Cardiac fibroblast (primary cell): Measurements from ENCODE around the gene TMEM182.
A peak's percentile ranks its signal among the peaks of the same experiment; 100 is the strongest.

Experiments
- DNase-seq, 2 donors: peaks; one replicate each; pipeline versions ENCODE4 v3.0.0 to v3.0.0-alpha.2; 2010; ENCODE audit warnings: low read depth in 2 of 2
- H3K4me3 ChIP-seq, 2 donors: replicated peaks in 1 of 2; 1 replicate in 1 of 2; 2 replicates in 1 of 2; pipeline ENCODE4 v1.5.1; 2011; ENCODE audit warnings: low read depth in 2 of 2, low read length in 2 of 2, mild to moderate bottlenecking in 2 of 2, moderate library complexity in 1 of 2
- CTCF ChIP-seq: IDR thresholded peaks from one replicate; pipeline ENCODE4 v1.5.1; 2011; ENCODE audit warnings: low read depth, mild to moderate bottlenecking, low read length, inconsistent platforms

Gene TMEM182, protein sequence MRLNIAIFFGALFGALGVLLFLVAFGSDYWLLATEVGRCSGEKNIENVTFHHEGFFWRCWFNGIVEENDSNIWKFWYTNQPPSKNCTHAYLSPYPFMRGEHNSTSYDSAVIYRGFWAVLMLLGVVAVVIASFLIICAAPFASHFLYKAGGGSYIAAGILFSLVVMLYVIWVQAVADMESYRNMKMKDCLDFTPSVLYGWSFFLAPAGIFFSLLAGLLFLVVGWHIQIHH

GRCh38 chr2:102761763-102762162 is at the start of gene TMEM182:
Gene TMEM182 (plus strand): TSS chr2:102762031. CDS start chr2:102762218, 187 bp downstream.
- TF ChIP-seq CTCF = no peak
- DNase-seq = no peak
- no peak within 1 kb of the TSS for H3K4me3 ChIP-seq

DNA sequence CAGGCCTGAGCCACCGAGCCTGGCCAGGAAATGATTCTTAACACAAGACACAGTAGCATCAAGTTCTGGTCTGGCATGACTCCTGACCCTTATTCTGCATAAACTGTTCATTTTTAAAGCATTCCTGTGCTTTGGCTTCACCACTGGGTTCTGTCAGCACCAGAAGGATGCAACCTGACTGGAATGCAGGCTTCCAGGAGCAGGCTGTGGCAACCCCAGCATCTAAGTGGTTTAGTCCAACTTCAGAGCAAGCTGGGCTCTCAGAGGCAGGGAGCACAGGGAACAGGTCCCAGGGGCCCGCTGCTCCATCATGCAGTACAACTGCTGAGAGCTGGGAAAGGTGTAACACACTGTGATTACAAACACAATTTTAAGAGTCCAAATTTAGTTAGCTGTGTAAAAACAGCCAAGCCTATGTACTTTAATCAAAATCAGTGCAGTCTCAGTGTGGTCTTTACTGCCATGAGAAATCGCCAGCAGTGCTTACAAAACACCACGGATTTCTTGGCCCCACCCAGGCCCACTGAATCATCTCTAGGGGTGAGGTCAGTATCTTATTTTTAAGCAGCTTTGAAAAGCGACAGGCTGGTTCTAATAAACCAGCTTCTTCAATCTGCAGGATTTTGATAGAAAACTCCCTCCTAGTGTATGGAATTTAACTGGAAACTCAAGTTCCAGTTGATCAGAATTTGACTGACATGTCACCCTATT is 44.4 kb upstream of the TMEM182 start:
- DNase-seq = peak; percentile 31 to 72
- no peak overlapping the region for H3K4me3 ChIP-seq
- TF ChIP-seq CTCF = no peak

DNA sequence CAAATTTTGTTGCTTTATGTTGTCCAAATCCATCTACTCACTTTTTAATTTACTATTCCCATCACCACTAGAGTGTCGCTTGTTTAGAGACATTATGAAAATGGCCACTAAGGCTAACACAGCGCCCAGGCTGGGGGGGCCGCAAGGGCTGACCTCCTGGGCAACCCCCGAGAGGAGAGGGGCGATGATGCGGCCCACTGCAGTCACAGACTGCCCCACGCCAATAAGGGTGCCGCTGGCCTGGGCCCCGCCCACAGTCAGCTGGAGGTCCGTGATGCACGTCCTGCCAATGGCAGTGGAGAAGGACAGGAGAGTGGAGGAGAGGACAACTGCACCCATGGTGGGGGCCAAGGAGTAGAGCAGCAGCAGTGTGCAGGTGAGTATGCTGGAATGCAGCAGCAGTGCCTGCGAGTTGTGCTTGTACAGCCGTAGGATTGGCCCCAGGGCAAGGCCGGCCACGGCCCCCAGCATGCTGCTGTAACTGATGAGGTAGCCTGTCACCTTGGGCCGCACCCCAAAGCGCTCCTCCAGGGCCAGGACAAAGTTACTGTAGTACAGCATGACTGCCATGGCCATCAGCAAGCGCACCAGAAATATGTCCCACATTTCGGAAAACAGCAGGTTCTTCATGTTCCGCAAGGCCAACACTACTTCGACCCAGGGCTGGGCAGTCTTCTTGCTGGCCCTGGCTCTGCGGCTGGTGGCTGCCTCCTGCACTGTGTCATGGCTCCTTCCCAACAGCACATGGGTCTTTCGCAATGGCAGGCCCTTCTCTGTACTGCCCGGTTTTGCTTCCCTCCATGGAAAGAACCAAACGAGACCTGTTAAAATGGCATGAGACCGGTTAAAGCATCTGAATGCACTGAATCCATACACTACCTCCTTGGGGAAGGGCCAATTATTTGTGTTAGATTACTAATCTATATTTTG is 43.2 kb upstream of the TMEM182 start:
- no peak overlapping the region for H3K4me3 ChIP-seq
- no peak for TF ChIP-seq CTCF
- DNase-seq = no peak

GRCh38 chr2:102724016-102724490 is 37.8 kb upstream of the TMEM182 start:
- no peak overlapping the region for H3K4me3 ChIP-seq
- no peak for DNase-seq
- no peak for TF ChIP-seq CTCF

DNA sequence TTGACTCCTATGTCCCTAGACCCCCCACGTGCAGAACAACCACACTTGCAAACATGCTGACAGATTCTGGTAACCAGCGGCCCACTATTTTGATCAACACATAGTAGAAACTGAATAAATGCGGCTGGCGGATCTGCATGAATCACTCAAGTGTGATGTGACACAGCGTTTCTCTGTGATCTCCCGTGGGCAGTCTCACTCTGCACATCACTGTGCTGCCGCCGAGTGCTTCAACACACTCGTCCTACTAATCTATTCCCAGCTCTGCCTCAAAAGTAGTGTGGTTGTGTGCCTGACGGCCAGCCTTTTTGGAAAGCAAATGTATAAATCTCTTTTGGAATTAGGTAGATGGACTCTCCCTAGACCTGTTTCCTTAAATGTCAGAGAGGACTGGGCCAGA is 37.3 kb upstream of the TMEM182 start:
- no peak for DNase-seq
- no peak overlapping the region for H3K4me3 ChIP-seq
- TF ChIP-seq CTCF = no peak
